SU-DHL-6 (cell line): ENCODE measurements around the gene UPB1.

Experiments
- H2AFZ ChIP-seq: fragments of 200-600 bp; sonication (generic); 2 replicates; pipeline ENCODE4 v1.6.1; 2014; ENCODE audit warnings: low read depth, mild to moderate bottlenecking, moderate library complexity, mixed read lengths, antibody characterized with exemption, low read length; ENCODE audit not compliant: severe bottlenecking
- H3F3A ChIP-seq: fragments of 200-600 bp; shearing (Covaris generic); 2 replicates; pipeline ENCODE4 v1.6.0; 2016; ENCODE audit warnings: antibody characterized with exemption, mild to moderate bottlenecking; ENCODE audit not compliant: insufficient read depth
- H3K27ac ChIP-seq: fragments of 200-600 bp; sonication (generic); 2 replicates; pipeline ENCODE4 v1.5.1; 2016; ENCODE audit warnings: low read depth, mild to moderate bottlenecking, low read length, moderate library complexity, mixed read lengths
- H3K27me3 ChIP-seq: fragments of 200-600 bp; sonication (generic), shearing (Covaris generic); 2 replicates; pipeline ENCODE4 v1.6.0; 2014; ENCODE audit warnings: mild to moderate bottlenecking, low read length
- H3K36me3 ChIP-seq: fragments of 200-600 bp; sonication (generic); 2 replicates; pipeline ENCODE4 v1.6.1; 2014; ENCODE audit warnings: mild to moderate bottlenecking, low read length, mixed read lengths
- H3K4me2 ChIP-seq: fragments of 300-600, 200-600 bp; shearing (Covaris generic), sonication (generic); 2 replicates; pipeline ENCODE4 v1.6.0; 2014; ENCODE audit warnings: low read length, low read depth, mild to moderate bottlenecking; ENCODE audit not compliant: poor library complexity, severe bottlenecking
- H3K4me3 ChIP-seq: fragments of 200-600 bp; sonication (generic); 2 replicates; pipeline ENCODE4 v1.5.1; 2014; ENCODE audit warnings: antibody characterized with exemption, low read length, mild to moderate bottlenecking, mixed read lengths; ENCODE audit not compliant: insufficient read depth, poor library complexity, severe bottlenecking
- H3K79me2 ChIP-seq: fragments of 200-600 bp; sonication (generic); 2 replicates; pipeline ENCODE4 v1.6.1; 2014; ENCODE audit warnings: mild to moderate bottlenecking, low read length, moderate library complexity; ENCODE audit not compliant: insufficient read depth
- H3K9ac ChIP-seq: fragments of 200-600 bp; sonication (generic); 2 replicates; pipeline ENCODE4 v1.7.0; 2014; ENCODE audit warnings: mild to moderate bottlenecking, low read length
- H3K9me2 ChIP-seq: fragments of 200-600 bp; sonication (generic); replicated peaks from 2 replicates; pipeline ENCODE4 v1.6.1; 2014; ENCODE audit warnings: low read length; ENCODE audit not compliant: insufficient read depth
- H3K9me3 ChIP-seq: fragments of 200-600 bp; sonication (generic); 2 replicates; pipeline ENCODE4 v1.6.1; 2014; ENCODE audit warnings: low read length, mixed read lengths; ENCODE audit not compliant: insufficient read depth
- H4K20me1 ChIP-seq: fragments of 200-600 bp; sonication (generic); 2 replicates; pipeline ENCODE4 v1.6.1; 2014; ENCODE audit warnings: low read depth, mild to moderate bottlenecking, antibody characterized with exemption, low read length, moderate library complexity, mixed read lengths
- EZH2phosphoT487 ChIP-seq: fragments of 200-600 bp; sonication (generic), shearing (Covaris generic); conservative IDR thresholded peaks from 2 replicates; pipeline ENCODE4 v1.6.1; 2018; ENCODE audit warnings: mild to moderate bottlenecking, antibody characterized with exemption, low read length, moderate library complexity, mixed read lengths
- TF ChIP-seq, protein P1 (sequence below): fragments of 200-600 bp; sonication (generic); IDR thresholded peaks from one replicate; pipeline ENCODE4 v1.5.1; 2017; ENCODE audit warnings: antibody characterized with exemption, mild to moderate bottlenecking, low read length, moderate library complexity; ENCODE audit not compliant: insufficient read depth, poor library complexity, severe bottlenecking

The UPB1 gene

DNA sequence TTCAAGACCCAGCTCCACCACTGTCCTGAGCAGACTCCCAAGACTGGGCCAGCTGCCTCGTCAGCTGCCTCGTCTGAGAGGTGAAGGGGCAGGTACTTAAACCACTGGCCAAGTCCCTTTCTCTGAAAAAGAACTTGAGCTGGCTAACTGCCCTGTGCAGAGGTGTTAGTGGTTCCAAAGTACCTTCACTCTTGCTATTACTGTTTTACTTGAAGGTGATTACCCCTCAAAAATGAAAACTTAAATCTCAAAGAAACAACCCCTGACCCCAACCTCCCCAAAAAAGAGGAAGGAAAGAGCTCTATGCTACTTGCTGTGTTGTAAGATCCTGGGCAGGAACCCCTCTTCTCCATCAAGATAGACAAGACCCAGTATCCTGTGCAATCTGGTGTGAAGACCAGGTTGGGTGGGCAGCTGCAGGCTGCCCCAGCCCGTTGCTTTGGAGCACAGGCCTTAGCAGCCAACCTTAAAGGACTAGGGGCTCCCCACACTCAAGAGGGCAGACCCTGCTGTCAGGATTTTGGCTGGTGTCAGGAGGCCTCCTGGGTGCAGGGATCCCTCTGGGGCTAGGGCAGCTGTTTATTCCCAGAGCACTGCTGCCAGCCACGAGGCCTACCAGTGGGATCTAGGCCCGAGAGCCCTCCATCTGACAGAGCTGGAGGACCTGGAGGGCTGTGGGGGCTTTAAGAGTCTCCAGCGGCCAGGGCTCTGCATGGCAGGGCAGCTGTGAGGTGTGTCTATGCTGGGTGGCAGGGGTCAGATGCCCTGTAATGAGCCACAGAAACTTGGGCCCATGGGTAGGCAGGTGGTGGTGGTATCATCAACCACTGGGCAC, 46.8 kb downstream of the UPB1 start:
- TF ChIP-seq, protein P1, sequence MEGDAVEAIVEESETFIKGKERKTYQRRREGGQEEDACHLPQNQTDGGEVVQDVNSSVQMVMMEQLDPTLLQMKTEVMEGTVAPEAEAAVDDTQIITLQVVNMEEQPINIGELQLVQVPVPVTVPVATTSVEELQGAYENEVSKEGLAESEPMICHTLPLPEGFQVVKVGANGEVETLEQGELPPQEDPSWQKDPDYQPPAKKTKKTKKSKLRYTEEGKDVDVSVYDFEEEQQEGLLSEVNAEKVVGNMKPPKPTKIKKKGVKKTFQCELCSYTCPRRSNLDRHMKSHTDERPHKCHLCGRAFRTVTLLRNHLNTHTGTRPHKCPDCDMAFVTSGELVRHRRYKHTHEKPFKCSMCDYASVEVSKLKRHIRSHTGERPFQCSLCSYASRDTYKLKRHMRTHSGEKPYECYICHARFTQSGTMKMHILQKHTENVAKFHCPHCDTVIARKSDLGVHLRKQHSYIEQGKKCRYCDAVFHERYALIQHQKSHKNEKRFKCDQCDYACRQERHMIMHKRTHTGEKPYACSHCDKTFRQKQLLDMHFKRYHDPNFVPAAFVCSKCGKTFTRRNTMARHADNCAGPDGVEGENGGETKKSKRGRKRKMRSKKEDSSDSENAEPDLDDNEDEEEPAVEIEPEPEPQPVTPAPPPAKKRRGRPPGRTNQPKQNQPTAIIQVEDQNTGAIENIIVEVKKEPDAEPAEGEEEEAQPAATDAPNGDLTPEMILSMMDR, result no peak
- no peak for TF ChIP-seq EZH2phosphoT487
- Histone ChIP-seq H3F3A (no peaks in the 10 kb centered on the region), H3K27ac (no peak overlapping the region), H3K9me2 (no peaks in the 10 kb centered on the region), H3K4me3 (no peak overlapping the region), H3K9me3 (no peaks in the 10 kb centered on the region), H4K20me1 (no peaks in the 10 kb centered on the region), H3K79me2 (no peaks in the 10 kb centered on the region), H3K36me3 (no peaks in the 10 kb centered on the region), H2AFZ (no peak overlapping the region), H3K4me2 (no peak overlapping the region), H3K27me3 (no peaks in the 10 kb centered on the region), H3K9ac (no peak overlapping the region)

DNA sequence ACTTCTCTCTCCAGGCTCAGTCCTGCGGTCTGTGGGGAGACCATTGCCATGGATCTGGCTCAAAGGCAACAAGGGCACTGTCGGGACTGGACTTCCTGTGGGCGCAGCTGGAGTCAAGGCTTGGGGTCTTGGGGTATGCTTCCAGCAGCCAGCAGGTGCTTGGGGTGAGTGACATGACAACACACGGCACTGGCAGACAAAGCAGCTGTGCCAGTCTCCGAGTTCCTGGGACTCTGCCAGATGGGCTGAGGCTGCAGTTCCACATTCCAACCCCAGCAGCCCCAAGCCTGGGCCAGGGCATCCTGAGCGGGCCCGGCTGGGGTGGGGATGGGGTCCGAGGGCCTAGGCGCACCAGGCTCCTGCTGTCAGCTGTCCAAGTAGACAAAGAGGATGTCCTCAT, 47.5 kb downstream of the UPB1 start:
- H3K36me3 ChIP-seq, result no peaks in the 10 kb centered on the region
- no peaks in the 10 kb centered on the region for H3K9me2 ChIP-seq
- no peak overlapping the region for H2AFZ ChIP-seq
- no peak overlapping the region for H3K4me3 ChIP-seq
- no peaks in the 10 kb centered on the region for H3K79me2 ChIP-seq
- no peaks in the 10 kb centered on the region for H3F3A ChIP-seq
- H3K9ac ChIP-seq, result no peak overlapping the region
- H3K27ac ChIP-seq, result no peak overlapping the region
- no peaks in the 10 kb centered on the region for H3K27me3 ChIP-seq
- no peaks in the 10 kb centered on the region for H4K20me1 ChIP-seq
- no peak for TF ChIP-seq EZH2phosphoT487
- TF ChIP-seq, protein P1, result no peak
- H3K9me3 ChIP-seq, result no peaks in the 10 kb centered on the region
- no peak overlapping the region for H3K4me2 ChIP-seq

DNA sequence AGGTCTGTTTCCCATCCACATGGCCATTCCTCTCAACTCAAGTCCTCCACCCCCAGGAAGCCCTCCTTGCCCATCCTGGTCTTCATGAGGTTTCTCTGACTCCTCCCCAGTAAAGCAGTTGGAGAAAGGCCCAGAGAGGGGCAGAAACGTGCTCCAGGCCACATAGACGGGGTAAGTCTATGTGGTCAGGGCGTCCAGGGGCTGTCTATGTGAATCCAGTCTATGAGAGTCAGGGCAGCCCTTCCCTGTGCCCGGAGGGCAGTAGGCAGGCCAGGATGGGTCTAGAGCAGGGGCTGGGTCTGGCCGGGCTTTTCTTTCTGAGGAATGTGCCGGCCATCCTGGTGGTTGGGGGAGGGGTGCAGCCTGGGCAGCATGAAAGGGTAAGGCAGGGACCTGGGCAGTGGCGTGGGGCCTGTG, 48.1 kb downstream of the UPB1 start:
- no peaks in the 10 kb centered on the region for H3K79me2 ChIP-seq
- no peak overlapping the region for H2AFZ ChIP-seq
- H3K9me2 ChIP-seq, result no peaks in the 10 kb centered on the region
- H3F3A ChIP-seq, result no peaks in the 10 kb centered on the region
- TF ChIP-seq EZH2phosphoT487, result no peak
- TF ChIP-seq, protein P1, result no peak
- no peaks in the 10 kb centered on the region for H3K36me3 ChIP-seq
- H3K27me3 ChIP-seq, result no peaks in the 10 kb centered on the region
- H3K4me2 ChIP-seq, result no peak overlapping the region
- H4K20me1 ChIP-seq, result no peaks in the 10 kb centered on the region
- H3K4me3 ChIP-seq, result no peak overlapping the region
- H3K9me3 ChIP-seq, result no peaks in the 10 kb centered on the region
- no peak overlapping the region for H3K27ac ChIP-seq
- no peak overlapping the region for H3K9ac ChIP-seq
